Activated T-cell treated with anti-CD3 and anti-CD28 coated beads, Interleukin-2, amount 50 U/mL, for 4 hours (primary cell): ENCODE results near the gene VANGL2. TPM values are rescaled to one million over a fixed set of nuclear protein-coding genes. Genes with fewer than 3 reads are reported as not detected.

Experiments
- ATAC-seq, 2 donors: fragments of 200-7000 bp; cut with Tn5 transposase; one replicate each; pipeline ENCODE4 v1.10.0; 2021
- DNase-seq: peaks from one replicate; pipeline ENCODE4 v3.0.0-alpha.2; 2020
- H3K27me3 Mint-ChIP-seq: one replicate; pipeline ENCODE4 v1.8.0; 2021; ENCODE audit warnings: low read depth, mixed read lengths
- H3K36me3 Mint-ChIP-seq: one replicate; pipeline ENCODE4 v1.8.0; 2022; ENCODE audit warnings: mixed read lengths; ENCODE audit not compliant: insufficient read depth
- H3K4me1 Mint-ChIP-seq: one replicate; pipeline ENCODE4 v1.8.0; 2021; ENCODE audit warnings: low read depth, mixed read lengths
- H3K4me3 Mint-ChIP-seq: one replicate; pipeline ENCODE4 v1.8.0; 2021; ENCODE audit warnings: mild to moderate bottlenecking, moderate library complexity, mixed read lengths
- H3K9me3 Mint-ChIP-seq: one replicate; pipeline ENCODE4 v1.8.0; 2021; ENCODE audit warnings: mixed read lengths
- total RNA-seq, 3 donors: library from RNA; stranded (reverse); gene quantifications; one replicate each; pipeline ENCODE4 v1.2.1, GENCODE V29; 2021

Gene VANGL2
- total RNA-seq, 3 donors from 2014 or later: 0.08 TPM

DNA sequence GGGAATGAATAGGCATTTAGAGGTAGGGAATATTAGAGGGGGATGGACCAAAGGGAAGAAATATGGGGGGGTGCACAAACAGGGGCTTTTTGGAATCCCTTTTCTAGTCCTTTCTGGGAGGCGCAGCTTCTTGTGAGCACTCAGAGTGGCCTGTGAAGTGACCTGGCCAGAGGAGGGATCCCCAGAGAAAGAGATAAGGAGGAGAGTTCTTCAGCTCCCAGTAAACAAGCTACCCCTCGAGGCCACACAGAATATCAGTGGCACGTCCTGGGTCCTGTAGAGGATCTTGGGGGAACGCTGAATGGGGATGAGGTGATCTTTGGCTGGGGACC lies 19.4 kb downstream of the VANGL2 start:
- no peaks in the 10 kb centered on the region for H3K4me1 Mint-ChIP-seq
- no peak for DNase-seq

GRCh38 chr1:160420881-160421842 lies 20.8 kb downstream of the VANGL2 start:
- Mint-ChIP-seq H3K9me3 (no peaks in the 10 kb centered on the region), H3K27me3 (peaks cover 3% of the 10 kb centered on the region), H3K36me3 (no peaks in the 10 kb centered on the region), H3K4me1 (no peaks in the 10 kb centered on the region), H3K4me3 (no peak overlapping the region)
- ATAC-seq (no peak), DNase-seq (no peak)

More for the DNA sequence above, 19.4 kb downstream of the VANGL2 start:
- H3K27me3 Mint-ChIP-seq: peaks cover 3% of the 10 kb centered on the region
- H3K4me3 Mint-ChIP-seq: no peak overlapping the region
- H3K9me3 Mint-ChIP-seq: no peaks in the 10 kb centered on the region
- no peaks in the 10 kb centered on the region for H3K36me3 Mint-ChIP-seq
- no peak for ATAC-seq

GRCh38 chr1:160421881-160422280 lies 21.5 kb downstream of the VANGL2 start:
- no peak for ATAC-seq
- no peaks in the 10 kb centered on the region for H3K9me3 Mint-ChIP-seq
- H3K27me3 Mint-ChIP-seq: peaks cover 3% of the 10 kb centered on the region

DNA sequence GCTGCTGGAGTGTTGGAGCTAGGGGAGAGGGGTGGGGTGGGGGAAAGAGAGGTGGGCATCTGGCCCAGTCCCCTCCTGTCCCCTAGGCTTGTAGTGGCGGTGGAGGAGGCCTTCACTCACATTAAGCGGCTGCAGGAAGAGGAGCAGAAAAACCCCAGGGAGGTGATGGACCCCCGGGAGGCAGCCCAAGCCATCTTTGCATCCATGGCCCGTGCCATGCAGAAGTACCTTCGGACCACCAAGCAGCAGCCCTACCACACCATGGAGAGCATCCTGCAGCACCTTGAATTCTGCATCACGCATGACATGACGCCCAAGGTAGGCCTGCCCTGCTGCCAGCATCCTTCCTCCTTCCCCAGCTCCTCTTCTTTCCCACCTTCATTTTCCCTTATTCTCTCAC lies 23.6 kb downstream of the VANGL2 start:
- Mint-ChIP-seq H3K9me3 (no peaks in the 10 kb centered on the region), H3K36me3 (no peaks in the 10 kb centered on the region), H3K4me1 (peaks cover 20% of the 10 kb centered on the region), H3K27me3 (peaks cover 3% of the 10 kb centered on the region), H3K4me3 (no peak overlapping the region)
- DNase-seq: no peak
- no peak for ATAC-seq

More at GRCh38 chr1:160421881-160422280, 21.5 kb downstream of the VANGL2 start:
- DNase-seq: no peak
- Mint-ChIP-seq H3K4me1 (peaks cover 1% of the 10 kb centered on the region), H3K4me3 (no peak overlapping the region), H3K36me3 (no peaks in the 10 kb centered on the region)

DNA sequence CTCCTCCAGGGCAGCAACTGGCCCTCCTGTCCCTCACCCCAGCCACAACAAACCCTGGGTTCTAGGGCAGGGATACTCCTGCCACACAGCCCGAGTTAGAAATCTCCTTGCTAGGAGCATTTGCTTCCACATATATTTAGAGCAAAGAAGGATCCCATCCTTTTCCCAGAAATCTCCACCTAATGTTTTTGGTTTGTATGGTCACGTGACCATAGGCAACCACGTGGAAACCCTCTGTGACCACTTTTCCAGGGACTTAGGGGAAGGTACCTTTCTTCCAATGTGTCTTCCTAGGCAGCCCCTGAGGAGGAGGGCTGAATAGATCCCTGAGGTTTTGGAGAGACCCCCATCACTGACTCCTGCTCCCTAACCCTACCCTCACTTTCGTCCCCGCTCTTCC lies 25.5 kb downstream of the VANGL2 start:
- Mint-ChIP-seq H3K27me3 (peaks cover 1% of the 10 kb centered on the region), H3K36me3 (no peaks in the 10 kb centered on the region), H3K4me3 (no peak overlapping the region), H3K9me3 (no peaks in the 10 kb centered on the region), H3K4me1 (peaks cover 38% of the 10 kb centered on the region)
- ATAC-seq (no peak), DNase-seq (no peak)

GRCh38 chr1:160427625-160428024 lies 27.3 kb downstream of the VANGL2 start:
- Mint-ChIP-seq H3K27me3 (no peaks in the 10 kb centered on the region), H3K4me1 (peaks cover 55% of the 10 kb centered on the region), H3K4me3 (no peak overlapping the region), H3K9me3 (peaks cover 5% of the 10 kb centered on the region), H3K36me3 (no peaks in the 10 kb centered on the region)
- no peak for DNase-seq
- ATAC-seq: peak in 1 of 2 donors; percentile 21

DNA sequence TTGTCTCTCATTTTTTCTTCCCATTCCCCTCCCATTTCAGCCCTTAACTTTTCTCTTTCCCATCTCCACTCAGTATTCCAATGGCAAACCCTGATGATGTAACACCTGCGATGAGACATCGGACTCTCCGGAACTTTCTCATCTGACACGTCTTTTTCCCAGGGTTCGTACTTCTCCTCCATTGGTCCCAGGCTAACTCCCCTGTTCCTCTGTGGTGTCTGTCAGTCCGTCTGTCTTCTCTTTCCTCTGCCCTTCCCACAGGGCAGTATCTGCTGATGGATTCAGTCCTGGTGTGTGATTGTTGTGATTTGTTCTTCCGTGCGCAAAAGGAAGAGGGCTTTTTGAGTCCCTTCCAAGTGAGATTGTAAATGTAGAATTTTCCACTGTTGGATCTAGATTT lies 27.7 kb downstream of the VANGL2 start:
- H3K4me1 Mint-ChIP-seq: peaks cover 60% of the 10 kb centered on the region
- H3K9me3 Mint-ChIP-seq: peaks cover 6% of the 10 kb centered on the region
- no peak overlapping the region for H3K4me3 Mint-ChIP-seq
- H3K27me3 Mint-ChIP-seq: no peaks in the 10 kb centered on the region
- no peaks in the 10 kb centered on the region for H3K36me3 Mint-ChIP-seq
- DNase-seq (no peak), ATAC-seq (no peak)

DNA sequence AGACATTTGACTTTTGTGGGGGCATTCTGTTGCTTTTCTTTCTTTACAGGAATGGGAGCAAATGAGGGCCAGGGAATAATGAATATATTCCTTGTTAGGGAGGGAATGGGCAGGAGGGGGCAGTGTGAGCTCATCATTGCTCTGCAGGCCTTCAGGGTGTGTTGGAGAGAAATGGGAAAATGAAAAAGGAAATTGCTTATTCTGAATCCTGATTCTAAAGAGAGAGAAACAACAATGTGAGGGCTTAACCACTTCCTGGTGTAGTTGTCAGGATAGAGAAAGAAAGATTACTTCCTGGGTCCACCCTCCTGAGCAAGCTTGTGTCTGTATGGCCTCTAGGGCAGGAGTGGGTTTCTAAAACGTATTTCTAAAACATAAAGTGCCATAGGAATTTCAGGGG lies 28.3 kb downstream of the VANGL2 start:
- Mint-ChIP-seq H3K27me3 (no peaks in the 10 kb centered on the region), H3K9me3 (peaks cover 6% of the 10 kb centered on the region), H3K4me3 (peak overlapping the region; percentile 5), H3K36me3 (no peaks in the 10 kb centered on the region), H3K4me1 (peaks cover 65% of the 10 kb centered on the region)
- DNase-seq: peak; percentile 28
- no peak for ATAC-seq

DNA sequence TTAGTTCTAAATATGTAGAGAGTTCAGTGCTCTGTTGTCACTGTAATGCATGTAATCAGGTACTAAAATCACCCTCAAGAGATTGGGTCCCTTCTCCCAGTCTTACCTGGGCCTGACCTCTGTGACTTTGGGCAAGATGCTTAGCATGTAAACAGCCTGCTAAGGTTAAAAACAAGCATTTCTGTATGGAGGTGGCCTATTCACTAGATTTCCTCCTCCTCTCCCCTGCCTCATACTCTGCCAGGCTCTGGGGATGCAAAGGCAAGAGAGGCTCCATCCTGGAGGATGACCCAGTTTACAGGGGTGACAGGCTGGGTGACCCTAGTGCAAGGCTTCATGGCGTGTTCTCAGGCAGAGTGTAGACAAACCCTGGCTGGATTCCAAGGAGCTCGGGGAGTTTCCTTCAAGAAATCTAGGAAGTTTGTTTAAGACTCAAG lies 28.8 kb downstream of the VANGL2 start:
- Mint-ChIP-seq H3K36me3 (peaks cover 1% of the 10 kb centered on the region), H3K9me3 (peaks cover 8% of the 10 kb centered on the region), H3K4me3 (peak overlapping the region; percentile 2), H3K4me1 (peaks cover 66% of the 10 kb centered on the region), H3K27me3 (no peaks in the 10 kb centered on the region)
- ATAC-seq (no peak), DNase-seq (no peak)

DNA sequence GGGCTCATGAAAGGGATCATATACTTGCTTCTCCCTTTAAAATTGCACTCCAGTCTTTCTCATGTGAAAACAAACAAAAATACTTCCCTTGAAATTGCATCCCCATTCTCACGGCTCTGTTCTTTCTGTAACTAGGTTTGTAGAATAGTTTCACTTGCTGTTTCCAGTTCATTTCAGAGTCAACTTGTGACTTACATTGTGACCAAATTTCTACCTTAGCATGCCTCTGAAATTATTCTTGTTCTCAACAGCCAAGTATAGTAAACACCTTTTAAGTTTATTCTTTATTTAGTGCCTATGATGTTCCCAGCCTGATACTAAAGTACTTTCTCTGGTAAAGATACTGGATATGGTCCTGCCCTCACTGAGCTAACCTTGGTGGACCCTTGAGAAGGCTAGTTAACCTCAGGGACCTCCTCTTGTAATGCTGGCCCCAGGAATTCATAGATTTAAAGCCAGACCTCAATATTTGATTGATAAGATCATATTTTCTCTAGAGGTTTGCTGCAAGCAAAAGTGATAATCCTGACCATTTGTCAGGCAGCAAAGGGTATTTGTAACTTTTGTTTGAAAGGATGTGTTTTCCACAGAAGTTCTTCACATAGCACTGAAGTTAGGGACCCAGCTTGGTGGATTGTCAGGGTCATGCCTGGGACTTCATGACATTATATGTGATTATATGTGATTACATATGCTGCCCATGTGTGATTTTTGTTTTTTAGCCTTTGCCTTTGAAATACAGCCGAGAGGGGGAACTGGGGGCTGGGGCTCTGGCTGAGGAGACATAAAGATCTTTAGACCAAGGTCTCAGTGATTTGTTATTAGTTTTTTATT lies 29.6 kb downstream of the VANGL2 start:
- peak; percentile 68 to 70 for ATAC-seq
- DNase-seq: no peak
- Mint-ChIP-seq H3K36me3 (peaks cover 8% of the 10 kb centered on the region), H3K27me3 (no peaks in the 10 kb centered on the region), H3K4me3 (peak overlapping the region; percentile 2), H3K9me3 (peaks cover 16% of the 10 kb centered on the region), H3K4me1 (peaks cover 74% of the 10 kb centered on the region)

DNA sequence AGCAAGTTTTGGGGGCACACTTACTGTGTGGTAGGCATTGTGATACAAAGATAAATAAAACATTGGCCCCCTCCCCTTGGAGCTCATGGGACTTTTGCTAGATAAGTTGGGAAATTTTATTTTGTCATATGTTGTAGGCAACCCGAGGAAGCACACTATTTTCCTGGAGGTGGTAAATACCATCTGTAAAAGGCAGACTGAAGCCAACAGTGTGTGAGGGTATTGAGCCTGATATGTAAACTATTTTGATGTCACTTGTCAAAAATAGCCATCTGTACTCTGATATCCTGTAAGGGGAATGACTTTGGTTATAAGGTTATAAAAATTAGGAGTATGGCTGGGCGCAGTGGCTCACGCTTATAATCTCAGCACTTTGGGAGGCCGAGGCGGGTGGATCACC lies 30.6 kb downstream of the VANGL2 start:
- H3K4me3 Mint-ChIP-seq: no peak overlapping the region
- H3K4me1 Mint-ChIP-seq: peaks cover 76% of the 10 kb centered on the region
- H3K36me3 Mint-ChIP-seq: peaks cover 9% of the 10 kb centered on the region
- ATAC-seq (no peak), DNase-seq (no peak)
- H3K27me3 Mint-ChIP-seq: no peaks in the 10 kb centered on the region
- H3K9me3 Mint-ChIP-seq: peaks cover 17% of the 10 kb centered on the region

GRCh38 chr1:160431571-160431970 lies 31.2 kb downstream of the VANGL2 start:
- Mint-ChIP-seq H3K36me3 (peaks cover 9% of the 10 kb centered on the region), H3K4me3 (no peak overlapping the region), H3K27me3 (no peaks in the 10 kb centered on the region), H3K9me3 (peaks cover 17% of the 10 kb centered on the region), H3K4me1 (peaks cover 79% of the 10 kb centered on the region)
- DNase-seq: no peak
- no peak for ATAC-seq

- H3K27me3 Mint-ChIP-seq: no peaks in the 10 kb centered on the region
- ATAC-seq (peak; percentile 62 to 71), DNase-seq (no peak)
- peaks cover 9% of the 10 kb centered on the region for H3K36me3 Mint-ChIP-seq
- H3K9me3 Mint-ChIP-seq: peaks cover 17% of the 10 kb centered on the region
- H3K4me3 Mint-ChIP-seq: no peak overlapping the region
- peaks cover 81% of the 10 kb centered on the region for H3K4me1 Mint-ChIP-seq
Measured at GRCh38 chr1:160432371-160432786, 32.0 kb downstream of the VANGL2 start.

GRCh38 chr1:160436966-160437365 lies 36.6 kb downstream of the VANGL2 start:
- Mint-ChIP-seq H3K4me1 (peaks cover 59% of the 10 kb centered on the region), H3K4me3 (no peak overlapping the region), H3K36me3 (peaks cover 9% of the 10 kb centered on the region), H3K9me3 (peaks cover 14% of the 10 kb centered on the region), H3K27me3 (no peaks in the 10 kb centered on the region)
- DNase-seq (no peak), ATAC-seq (no peak)
